H4 (cell line): ENCODE results near the gene GPC1. TPM values are rescaled to one million over a fixed set of nuclear protein-coding genes. Genes with fewer than 3 reads are reported as not detected.

ENCODE experiments used
- DNase-seq: peaks from one replicate; pipeline ENCODE4 v3.0.0-alpha.2; 2015; ENCODE audit warnings: low spot score
- total RNA-seq: library from RNA; depleted of rRNA; stranded (reverse); fragments of >200 nt; shearing (Covaris generic); gene quantifications from 2 replicates; pipeline ENCODE4 v1.2.3, GENCODE V29; 2014

GPC1 gene
- total RNA-seq, 1 experiment from 2014 or later = 17.9 TPM

DNA sequence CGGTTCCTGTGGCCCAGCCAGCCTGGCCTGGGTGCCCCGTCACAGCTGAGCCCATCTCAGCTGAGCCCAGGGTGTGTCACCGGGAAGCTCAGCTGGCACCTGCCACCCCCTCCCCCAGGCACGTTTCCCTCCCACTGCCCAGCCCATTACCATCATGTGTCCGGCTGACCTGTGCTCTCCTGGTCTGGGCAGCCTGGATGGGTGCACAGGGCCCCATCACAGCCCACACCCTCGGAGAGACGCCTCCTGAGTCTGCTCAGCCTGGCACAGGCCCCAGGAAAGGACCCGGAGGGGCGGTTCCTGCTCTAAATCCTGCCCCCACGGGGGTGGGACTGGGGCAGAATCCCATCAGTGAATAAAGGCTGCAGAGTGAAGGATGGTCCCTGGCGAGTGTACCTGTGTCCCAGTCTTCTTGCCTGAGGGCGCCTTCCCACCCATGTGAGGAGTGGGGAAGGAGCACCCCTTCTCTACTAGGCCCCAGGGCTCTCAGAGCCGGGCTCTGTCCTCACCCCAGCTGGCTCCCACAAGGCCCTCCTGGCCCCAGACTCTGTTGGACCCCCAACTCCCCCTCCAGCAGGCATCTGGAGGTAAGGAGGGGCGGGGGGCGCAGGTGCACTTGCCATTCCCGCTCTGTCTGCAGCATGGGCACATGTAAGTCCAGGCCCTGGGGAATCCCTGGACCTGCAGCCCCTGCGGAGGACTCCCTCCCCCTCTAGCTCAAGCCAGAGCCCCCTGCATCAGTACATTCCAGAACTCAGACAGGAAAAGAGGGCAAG, 21.2 kb downstream of the GPC1 start:
- no peak for DNase-seq

DNA sequence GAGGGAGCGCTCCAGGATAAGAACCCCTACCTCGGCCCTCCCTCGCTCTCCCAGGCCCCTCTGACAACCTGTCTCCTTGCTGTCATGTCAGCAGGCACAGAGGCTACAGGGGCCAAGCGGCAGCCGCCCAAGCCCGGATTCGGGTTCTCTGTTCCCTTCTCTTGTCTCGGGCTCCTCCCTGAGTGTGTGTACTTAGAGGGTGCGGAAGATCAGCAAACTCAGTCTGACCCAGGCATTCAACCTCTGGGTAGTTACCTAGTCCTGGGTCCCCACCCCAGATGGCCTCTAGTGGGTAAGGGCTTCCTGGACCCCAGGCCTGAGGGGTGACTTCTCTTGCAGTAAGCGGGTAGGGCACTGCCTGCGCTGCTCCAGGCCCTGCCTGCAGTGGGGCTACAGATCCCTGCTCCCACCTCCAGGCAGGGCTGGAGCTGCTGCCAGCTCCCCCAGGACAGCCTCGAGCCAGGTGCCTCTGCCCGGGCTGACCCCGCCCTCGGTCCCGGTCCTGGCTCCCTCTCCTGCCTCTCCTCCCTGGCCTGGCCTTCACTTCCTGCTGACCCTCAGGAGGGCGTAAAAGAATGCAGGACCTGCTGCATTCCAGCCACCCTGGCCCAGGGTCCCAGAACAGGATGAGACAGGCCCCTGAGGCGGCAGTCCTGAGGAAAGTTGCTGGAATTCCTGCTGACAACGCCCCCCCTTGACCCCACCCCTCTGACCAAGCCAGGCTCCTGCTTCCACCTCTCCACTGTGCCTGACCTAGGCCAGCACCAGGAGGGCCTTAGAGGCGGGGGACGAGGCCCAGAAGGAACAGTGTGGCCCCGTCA, 22.0 kb downstream of the GPC1 start:
- no peak for DNase-seq

DNA sequence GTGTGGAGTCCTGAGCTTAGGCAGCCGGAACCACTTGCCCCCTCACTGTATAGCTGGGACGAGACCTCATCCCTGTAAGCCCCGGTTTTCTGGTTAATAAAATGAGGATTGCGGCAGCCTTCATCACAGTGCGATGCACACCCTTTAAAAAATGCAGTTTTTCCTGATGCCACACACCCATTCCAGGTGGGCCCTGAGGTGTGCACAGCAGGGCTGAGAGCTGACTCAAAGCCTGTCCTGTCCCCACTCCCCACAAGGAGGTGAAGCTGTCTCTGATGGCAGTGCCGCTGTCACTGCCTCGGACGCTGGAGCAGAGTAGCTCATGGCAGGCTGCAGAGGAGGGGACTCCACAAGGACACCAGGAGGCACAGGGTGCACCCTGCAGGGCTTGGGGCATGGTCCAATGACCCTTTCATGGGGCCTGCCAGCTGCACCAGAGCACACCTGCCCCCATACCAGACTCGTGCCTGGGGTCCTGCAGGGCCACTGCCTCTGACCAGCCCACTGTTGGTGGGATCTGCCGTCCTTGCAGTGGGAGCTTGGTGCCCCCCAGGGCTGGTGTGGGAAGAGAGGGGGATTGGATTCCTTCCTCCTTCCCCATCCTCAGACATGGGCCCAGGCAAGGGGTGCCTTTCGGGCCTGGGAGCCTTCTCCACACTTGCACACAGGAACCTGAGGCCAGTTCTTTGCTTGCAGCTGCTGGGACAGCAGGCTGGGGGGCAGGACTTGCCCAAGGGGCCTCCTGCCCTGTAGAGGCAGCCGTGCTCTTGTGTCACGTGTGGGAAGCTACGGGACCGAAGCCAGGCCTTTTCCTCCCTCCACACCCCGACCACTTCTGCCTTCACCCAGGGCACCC, 22.8 kb downstream of the GPC1 start:
- no peak for DNase-seq

DNA sequence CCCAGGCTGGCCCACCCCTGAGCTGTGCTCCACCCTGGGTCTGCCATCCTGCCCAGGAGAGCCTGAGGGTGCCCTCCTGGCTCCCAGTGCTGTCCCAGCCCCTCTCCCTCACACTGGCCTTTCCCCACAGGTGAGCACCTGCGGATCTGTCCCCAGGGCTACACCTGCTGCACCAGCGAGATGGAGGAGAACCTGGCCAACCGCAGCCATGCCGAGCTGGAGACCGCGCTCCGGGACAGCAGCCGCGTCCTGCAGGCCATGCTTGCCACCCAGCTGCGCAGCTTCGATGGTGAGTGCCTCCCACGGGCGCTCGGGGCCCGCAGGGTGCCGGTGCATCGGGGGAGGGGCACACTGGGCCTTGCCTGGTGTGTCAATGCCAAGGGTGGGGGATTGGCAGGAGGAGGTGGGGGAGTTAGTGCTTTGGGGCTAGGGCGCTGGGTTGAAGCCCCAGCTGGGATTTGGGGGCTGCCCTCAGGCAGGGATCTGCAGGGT, 23.5 kb downstream of the GPC1 start:
- DNase-seq = no peak

DNA sequence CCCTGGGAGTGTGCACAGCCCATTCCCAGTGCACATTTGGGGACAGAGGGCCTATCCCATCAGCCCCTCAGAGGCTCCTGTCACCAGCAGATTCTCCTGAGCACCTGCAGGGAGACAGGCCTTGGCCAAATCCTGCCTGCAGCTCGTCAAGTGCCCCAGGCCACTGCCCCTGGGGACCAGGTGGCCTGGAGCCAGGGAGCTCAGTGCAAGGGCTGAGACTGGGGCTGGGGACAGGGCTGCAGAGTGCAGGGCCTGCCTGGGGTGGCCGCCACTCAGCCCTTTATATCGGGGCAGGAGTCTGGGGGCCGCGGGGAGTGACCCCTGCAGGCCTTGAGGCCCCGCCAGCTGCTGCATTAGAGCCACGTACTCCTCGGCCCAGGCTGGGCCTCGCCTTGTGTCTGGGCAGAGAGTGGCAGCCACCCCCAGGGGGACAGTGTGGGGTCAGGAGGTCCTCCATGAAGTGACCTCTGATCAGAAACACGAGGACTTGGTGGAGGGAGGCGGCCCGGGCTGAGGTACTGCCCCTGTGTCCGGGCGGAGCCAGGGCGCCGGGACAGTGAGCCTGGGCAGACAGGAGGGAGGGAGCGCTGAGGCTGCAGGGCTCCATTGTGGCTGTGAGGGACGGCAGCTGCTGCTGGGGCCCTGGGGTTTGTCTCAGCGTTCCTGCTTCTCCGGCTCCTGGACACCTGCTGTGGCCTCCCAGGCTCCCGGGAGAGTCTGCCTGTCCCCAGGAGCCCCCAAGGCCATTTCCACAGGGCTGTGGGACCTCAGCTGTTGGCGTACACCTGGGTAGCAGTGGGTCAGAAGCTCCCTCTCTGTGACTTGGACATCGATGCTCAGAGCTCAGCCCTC, 24.2 kb downstream of the GPC1 start:
- no peak for DNase-seq

DNA sequence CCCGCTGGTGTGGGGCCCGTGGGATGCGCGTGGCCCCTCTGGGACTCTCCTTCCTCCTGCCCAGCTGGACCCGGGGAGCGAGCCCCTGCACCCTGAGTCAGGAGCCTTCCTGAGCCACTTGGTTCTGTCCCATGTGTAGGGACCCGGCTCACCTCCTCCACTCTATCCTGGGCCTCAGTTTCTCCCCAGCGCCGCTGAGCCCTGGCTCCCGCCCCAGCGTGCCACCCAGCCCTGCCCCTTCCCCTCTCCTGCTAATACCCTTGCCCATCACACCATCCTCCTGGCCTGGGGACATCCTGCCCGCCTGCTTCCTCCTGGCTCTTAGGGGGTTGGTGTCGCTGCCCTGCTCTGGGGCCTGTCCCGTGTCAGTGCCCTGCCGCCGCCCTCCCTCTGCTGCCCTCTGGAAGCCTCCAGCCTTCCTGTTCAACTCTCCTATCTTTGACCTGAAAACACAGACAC, 24.8 kb downstream of the GPC1 start:
- no peak for DNase-seq

DNA sequence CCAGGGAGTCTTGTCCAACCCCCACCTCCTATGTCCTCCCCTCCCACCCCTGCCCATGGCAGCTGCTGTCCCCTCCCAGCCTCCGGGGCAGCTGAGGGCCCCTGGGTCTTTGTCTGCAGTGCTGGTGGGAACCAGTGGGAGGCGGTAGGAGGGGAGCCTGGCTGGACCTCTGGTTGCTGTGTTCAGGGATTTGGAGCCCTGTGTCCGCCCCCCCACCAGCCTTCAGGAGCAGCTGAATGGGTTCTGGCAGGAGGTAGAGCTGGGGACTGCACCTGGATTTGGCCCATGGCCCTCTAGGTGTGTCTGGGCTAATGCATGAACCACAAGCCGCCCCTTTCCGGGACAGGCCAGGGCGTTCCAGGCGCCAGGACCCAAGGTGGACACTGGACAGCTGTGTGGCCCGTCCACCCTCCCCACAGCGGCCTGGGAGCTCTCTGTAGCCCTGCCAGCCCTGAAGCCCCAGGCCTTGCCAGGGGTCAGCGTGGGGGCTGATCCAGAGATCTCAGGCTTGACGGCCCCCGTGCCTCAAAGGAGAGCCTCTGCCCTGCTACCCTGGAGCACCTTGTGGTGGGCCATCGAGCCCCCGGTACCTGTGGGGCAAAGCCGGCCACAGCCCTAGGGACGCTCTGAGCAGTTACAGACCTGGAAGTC, 25.4 kb downstream of the GPC1 start:
- DNase-seq = no peak

DNA sequence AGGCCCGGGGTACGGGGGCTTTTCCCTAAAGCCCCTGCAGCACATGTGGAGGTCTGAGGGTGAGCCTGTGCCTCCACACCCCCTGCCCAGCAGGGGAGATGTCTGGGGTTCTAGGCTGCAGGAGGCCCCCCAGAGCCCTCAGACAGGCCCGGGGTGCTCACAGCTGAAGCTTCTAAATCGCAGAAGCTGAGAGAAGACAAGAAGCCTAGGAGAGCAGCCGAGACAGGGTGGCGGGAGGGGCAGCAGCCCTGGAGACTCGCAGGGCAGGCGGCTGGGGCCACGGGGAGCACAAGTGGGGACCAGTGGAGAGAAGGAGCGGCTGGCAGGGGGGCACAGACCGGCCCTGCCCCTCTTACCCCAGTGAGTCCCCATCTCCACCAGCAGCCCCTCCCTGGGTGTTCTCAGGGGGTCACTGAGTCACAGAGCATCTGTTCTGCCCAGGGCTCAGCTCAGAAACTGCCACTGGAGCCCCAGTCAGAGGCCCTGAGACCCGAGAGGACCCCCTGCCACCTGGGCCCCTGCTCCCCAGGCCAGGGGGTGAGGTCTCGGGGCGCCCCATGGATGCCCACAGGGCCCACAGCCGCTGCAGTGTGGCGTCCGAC, 26.1 kb downstream of the GPC1 start:
- no peak for DNase-seq

DNA sequence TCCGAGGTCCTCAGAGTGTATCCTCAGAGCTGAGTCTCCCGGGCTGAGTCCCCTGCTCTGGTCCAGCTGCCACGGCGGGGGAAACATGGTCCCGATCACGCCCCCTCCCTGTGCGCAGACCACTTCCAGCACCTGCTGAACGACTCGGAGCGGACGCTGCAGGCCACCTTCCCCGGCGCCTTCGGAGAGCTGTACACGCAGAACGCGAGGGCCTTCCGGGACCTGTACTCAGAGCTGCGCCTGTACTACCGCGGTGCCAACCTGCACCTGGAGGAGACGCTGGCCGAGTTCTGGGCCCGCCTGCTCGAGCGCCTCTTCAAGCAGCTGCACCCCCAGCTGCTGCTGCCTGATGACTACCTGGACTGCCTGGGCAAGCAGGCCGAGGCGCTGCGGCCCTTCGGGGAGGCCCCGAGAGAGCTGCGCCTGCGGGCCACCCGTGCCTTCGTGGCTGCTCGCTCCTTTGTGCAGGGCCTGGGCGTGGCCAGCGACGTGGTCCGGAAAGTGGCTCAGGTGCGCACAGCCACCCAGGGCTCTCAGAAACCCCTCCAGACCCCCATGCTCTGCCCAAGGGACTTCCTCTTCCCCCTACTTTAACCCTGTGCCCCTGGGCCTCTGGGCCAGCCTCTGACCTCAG, 26.7 kb downstream of the GPC1 start:
- no peak for DNase-seq

DNA sequence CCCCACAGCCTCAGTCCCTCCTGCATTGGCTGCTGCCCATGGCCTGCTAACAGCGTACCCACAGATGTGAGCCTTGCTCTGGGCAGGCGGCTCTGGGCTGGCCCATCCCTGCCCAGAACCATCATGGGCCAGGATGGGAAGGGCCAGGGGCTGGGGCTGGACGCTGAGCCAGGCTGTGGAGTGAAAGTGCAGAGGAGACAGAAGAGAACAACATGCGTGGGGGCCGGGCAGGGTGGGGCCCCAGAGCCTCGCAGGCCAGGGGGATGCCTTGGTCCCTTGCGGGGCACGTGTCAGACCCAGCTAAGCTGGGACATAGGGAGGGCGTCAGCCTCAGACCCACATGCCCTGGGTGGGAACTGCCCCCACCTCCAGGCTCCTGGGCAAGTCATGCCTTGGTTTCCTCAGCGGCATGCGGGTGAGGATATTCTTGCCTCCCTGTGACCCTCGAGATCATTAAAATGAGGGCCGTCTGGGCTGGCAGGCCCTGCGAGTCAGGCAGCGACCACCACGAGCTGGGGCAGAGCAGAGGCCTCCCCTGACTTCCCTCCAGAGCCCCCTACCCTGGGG, 27.3 kb downstream of the GPC1 start:
- no peak for DNase-seq

DNA sequence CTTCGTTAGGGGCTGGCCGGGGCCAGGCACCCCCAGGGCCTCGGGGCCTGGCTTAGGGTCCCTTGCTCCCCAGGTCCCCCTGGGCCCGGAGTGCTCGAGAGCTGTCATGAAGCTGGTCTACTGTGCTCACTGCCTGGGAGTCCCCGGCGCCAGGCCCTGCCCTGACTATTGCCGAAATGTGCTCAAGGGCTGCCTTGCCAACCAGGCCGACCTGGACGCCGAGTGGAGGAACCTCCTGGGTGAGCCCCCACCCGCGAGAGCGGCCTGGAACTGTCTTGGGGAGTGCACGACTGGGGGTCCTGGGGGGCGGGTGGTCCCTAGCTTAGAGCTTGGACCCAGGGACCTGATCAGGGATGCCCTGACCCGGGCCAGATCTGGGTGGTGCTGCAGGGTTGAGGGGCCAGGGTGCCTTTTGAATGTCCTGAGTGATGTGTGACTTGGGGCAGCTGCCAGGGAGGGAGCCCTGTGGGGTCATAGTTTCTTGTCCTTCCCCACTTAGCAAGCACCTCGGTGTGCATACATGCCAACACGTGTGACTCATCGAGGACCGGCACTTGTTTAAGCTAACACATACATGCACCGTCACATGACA, 27.9 kb downstream of the GPC1 start:
- no peak for DNase-seq

DNA sequence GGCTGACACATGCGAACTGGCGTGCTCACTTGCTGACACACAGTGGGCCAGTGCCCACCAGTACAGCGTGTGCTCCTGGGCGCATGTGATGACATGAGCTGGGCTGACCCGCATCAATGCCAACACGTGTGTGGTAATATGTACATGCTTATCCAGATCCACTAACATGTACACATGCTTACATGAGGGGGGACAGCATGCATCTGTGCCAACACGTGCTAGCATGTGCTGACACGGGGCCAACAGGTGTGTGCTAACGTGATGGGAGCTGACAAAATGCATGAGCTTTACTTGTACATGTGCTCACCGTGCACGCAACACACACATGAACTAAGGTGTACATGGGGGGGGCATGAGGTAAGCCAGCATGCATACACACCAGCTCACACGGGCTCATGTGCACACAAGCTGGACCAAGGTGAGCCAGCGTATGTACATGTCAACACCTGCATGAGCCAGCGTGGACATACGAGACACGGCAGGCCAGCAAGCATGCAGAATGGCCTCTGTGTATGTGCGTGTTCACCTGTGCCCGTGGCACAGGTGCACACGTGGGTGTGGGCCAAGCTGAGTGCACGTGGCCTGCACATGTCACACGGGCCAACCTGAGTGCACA, 28.5 kb downstream of the GPC1 start:
- no peak for DNase-seq

DNA sequence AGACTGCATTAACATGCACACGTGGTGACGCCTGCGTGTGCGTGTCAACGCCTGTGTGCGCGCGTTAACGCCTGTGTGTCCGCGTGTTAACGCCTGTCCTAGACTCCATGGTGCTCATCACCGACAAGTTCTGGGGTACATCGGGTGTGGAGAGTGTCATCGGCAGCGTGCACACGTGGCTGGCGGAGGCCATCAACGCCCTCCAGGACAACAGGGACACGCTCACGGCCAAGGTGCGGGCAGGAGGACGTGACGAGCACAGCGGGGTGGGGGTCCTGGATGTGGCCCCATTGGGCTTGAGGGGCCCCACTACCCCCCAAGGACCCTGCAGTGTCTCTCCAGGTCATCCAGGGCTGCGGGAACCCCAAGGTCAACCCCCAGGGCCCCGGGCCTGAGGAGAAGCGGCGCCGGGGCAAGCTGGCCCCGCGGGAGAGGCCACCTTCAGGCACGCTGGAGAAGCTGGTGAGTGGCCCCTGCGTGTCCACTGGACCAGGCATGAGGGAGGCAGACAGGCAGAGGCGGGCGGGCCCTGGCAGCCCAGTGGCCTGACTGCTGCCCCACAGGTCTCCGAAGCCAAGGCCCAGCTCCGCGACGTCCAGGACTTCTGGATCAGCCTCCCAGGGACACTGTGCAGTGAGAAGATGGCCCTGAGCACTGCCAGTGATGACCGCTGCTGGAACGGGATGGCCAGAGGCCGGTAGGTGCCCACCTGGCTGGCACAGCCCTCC, 29.2 kb downstream of the GPC1 start:
- no peak for DNase-seq

DNA sequence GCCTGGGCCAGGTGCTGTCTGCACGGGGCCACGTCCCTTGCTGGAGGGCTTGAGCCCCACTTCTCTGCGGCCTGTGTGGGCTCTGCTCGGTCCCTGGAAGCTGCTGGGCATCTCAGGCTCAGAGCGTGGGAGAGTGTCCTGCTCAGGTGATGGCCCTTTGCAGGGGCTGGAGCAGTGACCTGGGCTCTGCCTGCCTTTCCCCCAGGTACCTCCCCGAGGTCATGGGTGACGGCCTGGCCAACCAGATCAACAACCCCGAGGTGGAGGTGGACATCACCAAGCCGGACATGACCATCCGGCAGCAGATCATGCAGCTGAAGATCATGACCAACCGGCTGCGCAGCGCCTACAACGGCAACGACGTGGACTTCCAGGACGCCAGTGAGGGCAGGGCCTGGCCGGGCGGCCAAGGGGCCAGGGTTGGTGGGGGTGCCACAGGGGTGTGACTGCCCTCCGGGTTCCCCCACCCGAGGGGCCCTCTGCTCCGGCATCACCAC, 29.9 kb downstream of the GPC1 start:
- no peak for DNase-seq

DNA sequence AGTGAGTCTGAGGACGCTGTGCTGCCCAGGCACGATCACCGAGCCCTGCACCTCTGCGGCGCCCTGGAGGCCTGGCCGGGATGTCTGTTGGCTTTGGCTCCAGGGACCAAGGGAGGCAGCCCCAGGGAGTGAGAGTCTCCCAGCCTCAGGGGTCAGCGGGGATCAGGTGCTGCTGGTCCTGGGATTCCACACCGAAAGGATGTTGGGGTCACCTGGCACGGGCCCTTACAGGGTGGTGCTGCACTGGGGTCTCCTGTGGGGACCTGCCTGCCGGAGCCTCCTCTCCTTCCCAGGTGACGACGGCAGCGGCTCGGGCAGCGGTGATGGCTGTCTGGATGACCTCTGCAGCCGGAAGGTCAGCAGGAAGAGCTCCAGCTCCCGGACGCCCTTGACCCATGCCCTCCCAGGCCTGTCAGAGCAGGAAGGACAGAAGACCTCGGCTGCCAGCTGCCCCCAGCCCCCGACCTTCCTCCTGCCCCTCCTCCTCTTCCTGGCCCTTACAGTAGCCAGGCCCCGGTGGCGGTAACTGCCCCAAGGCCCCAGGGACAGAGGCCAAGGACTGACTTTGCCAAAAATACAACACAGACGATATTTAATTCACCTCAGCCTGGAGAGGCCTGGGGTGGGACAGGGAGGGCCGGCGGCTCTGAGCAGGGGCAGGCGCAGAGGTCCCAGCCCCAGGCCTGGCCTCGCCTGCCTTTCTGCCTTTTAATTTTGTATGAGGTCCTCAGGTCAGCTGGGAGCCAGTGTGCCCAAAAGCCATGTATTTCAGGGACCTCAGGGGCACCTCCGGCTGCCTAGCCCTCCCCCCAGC, 30.5 kb downstream of the GPC1 start:
- DNase-seq = no peak

DNA sequence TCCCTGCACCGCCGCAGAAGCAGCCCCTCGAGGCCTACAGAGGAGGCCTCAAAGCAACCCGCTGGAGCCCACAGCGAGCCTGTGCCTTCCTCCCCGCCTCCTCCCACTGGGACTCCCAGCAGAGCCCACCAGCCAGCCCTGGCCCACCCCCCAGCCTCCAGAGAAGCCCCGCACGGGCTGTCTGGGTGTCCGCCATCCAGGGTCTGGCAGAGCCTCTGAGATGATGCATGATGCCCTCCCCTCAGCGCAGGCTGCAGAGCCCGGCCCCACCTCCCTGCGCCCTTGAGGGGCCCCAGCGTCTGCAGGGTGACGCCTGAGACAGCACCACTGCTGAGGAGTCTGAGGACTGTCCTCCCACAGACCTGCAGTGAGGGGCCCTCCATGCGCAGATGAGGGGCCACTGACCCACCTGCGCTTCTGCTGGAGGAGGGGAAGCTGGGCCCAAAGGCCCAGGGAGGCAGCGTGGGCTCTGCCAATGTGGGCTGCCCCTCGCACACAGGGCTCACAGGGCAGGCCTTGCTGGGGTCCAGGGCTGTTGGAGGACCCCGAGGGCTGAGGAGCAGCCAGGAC, 31.2 kb downstream of the GPC1 start:
- DNase-seq = no peak
